ENCODE measurements around the gene RANBP9. TPM values are rescaled to one million over a fixed set of nuclear protein-coding genes. Genes with fewer than 3 reads are reported as not detected.

Gene RANBP9
- polyA plus RNA-seq, 1 experiment = 14.4 TPM

GRCh38 chr6:13600036-13600435 lies 111.6 kb downstream of the RANBP9 start:
- H3K36me3 ChIP-seq (ENCODE audit: control insufficient read depth, insufficient read depth, low read length) = peaks cover 6% of the 10 kb centered on the region; the same call in 1 of the 2 replicates
- H3K27me3 ChIP-seq (ENCODE audit: control insufficient read depth, insufficient read depth, low read length) = no peaks in the 10 kb centered on the region
- TF ChIP-seq CTCF (IDR thresholded peaks at IDR 0.05; ENCODE audit: insufficient read depth, low read depth, low read length) = no peak
- POLR2A ChIA-PET = no interaction called here
- H3K4me3 ChIP-seq (ENCODE audit: low read depth, low read length) = no peak overlapping the region
- no peak for DNase-seq (ENCODE audit: low read depth)
- CTCF ChIA-PET = no interaction called here

GRCh38 chr6:13597073-13597472 lies 114.6 kb downstream of the RANBP9 start:
- no peak overlapping the region for H3K4me3 ChIP-seq (ENCODE audit: low read depth, low read length)
- TF ChIP-seq CTCF (IDR thresholded peaks at IDR 0.05; ENCODE audit: insufficient read depth, low read depth, low read length) = no peak
- ChIA-PET POLR2A (no interaction called here), CTCF (no interaction called here)
- no peaks in the 10 kb centered on the region for H3K27me3 ChIP-seq (ENCODE audit: control insufficient read depth, insufficient read depth, low read length)
- no peak for DNase-seq (ENCODE audit: low read depth)
- peaks cover 6% of the 10 kb centered on the region for H3K36me3 ChIP-seq (ENCODE audit: control insufficient read depth, insufficient read depth, low read length)

GRCh38 chr6:13593720-13594119 lies 117.9 kb downstream of the RANBP9 start:
- ChIA-PET CTCF (interaction anchor here (1.5 to 2.4 kb wide), 3 partner anchors 19 to 23 kb away, joined by 3 to 15 read pairs (median 9); partner anchors contain the start of genes NOL7 and SIRT5), POLR2A (no interaction called here)

GRCh38 chr6:13593103-13593502 lies 118.5 kb downstream of the RANBP9 start:
- POLR2A ChIA-PET = interaction anchor here (0.6 kb wide), 1 partner anchor 170 kb away, joined by 3 read pairs; no protein-coding TSS in a partner anchor
- H3K36me3 ChIP-seq (ENCODE audit: control insufficient read depth, insufficient read depth, low read length) = peaks cover 1% of the 10 kb centered on the region
- no peak overlapping the region for H3K4me3 ChIP-seq (ENCODE audit: low read depth, low read length)
- CTCF ChIA-PET = interaction anchor here (2.4 kb wide), 1 partner anchor 18 kb away, joined by 15 read pairs; the partner anchor contains the start of gene SIRT5
- no peak for DNase-seq (ENCODE audit: low read depth)
- no peaks in the 10 kb centered on the region for H3K27me3 ChIP-seq (ENCODE audit: control insufficient read depth, insufficient read depth, low read length)
- no peak for TF ChIP-seq CTCF (IDR thresholded peaks at IDR 0.05; ENCODE audit: insufficient read depth, low read depth, low read length)

More at GRCh38 chr6:13593720-13594119, 117.9 kb downstream of the RANBP9 start:
- TF ChIP-seq CTCF (IDR thresholded peaks at IDR 0.05; ENCODE audit: insufficient read depth, low read depth, low read length) = no peak
- Histone ChIP-seq H3K36me3 (ENCODE audit: control insufficient read depth, insufficient read depth, low read length) (peaks cover 3% of the 10 kb centered on the region), H3K27me3 (ENCODE audit: control insufficient read depth, insufficient read depth, low read length) (no peaks in the 10 kb centered on the region), H3K4me3 (ENCODE audit: low read depth, low read length) (no peak overlapping the region)
- no peak for DNase-seq (ENCODE audit: low read depth)

GRCh38 chr6:13591205-13591921 lies 120.3 kb downstream of the RANBP9 start:
- H3K27me3 ChIP-seq (ENCODE audit: control insufficient read depth, insufficient read depth, low read length) = no peaks in the 10 kb centered on the region
- H3K36me3 ChIP-seq (ENCODE audit: control insufficient read depth, insufficient read depth, low read length) = peaks cover 1% of the 10 kb centered on the region; the same call in 1 of the 2 replicates
- ChIA-PET CTCF (interaction anchor here (0.6 kb wide), 1 partner anchor 621 kb away, joined by 3 read pairs; no protein-coding TSS in a partner anchor), POLR2A (no interaction called here)
- no peak for DNase-seq (ENCODE audit: low read depth)
- TF ChIP-seq CTCF (IDR thresholded peaks at IDR 0.05; ENCODE audit: insufficient read depth, low read depth, low read length) = no peak
- H3K4me3 ChIP-seq (ENCODE audit: low read depth, low read length) = no peak overlapping the region
